Hematopoietic multipotent progenitor cell (in vitro differentiated cells): ENCODE data around the gene MPDZ. TPM values are rescaled to one million over a fixed set of nuclear protein-coding genes. Genes with fewer than 3 reads are reported as not detected.

Experiments
- DNase-seq, 3 donors: peaks; one replicate each; pipeline ENCODE4 v3.0.0-alpha.2; 2011 to 2015; ENCODE audit warnings: low read depth in 2 of 3, low spot score in 2 of 3
- total RNA-seq: library from RNA; depleted of rRNA; stranded (reverse); fragments of >200 nt; gene quantifications from one replicate; pipeline ENCODE4 v1.2.3, GENCODE V29; 2012

The MPDZ gene
- total RNA-seq, 1 donor = 6.2 TPM

- DNase-seq = no peak
Measured at GRCh38 chr9:13144166-13144775, 135.2 kb downstream of the MPDZ start.

GRCh38 chr9:13143281-13143680, 136.2 kb downstream of the MPDZ start:
- DNase-seq = no peak

- DNase-seq = no peak
Measured at GRCh38 chr9:13142776-13143175, 136.7 kb downstream of the MPDZ start.

- DNase-seq = no peak
Measured at GRCh38 chr9:13141629-13142028, 137.9 kb downstream of the MPDZ start.

- no peak for DNase-seq
Measured at GRCh38 chr9:13140843-13141592, 138.5 kb downstream of the MPDZ start.

- DNase-seq = no peak
Measured at GRCh38 chr9:13139641-13140171, 139.8 kb downstream of the MPDZ start.

GRCh38 chr9:13137426-13137825, 142.1 kb downstream of the MPDZ start:
- DNase-seq = no peak

- no peak for DNase-seq
Measured at GRCh38 chr9:13131991-13132390, 147.5 kb downstream of the MPDZ start.

- no peak for DNase-seq
Measured at GRCh38 chr9:13131416-13131815, 148.1 kb downstream of the MPDZ start.

GRCh38 chr9:13128266-13128860, 151.1 kb downstream of the MPDZ start:
- DNase-seq = no peak

GRCh38 chr9:13127131-13127530, 152.4 kb downstream of the MPDZ start:
- DNase-seq = no peak

GRCh38 chr9:13125261-13125660, 154.2 kb downstream of the MPDZ start:
- DNase-seq = no peak

GRCh38 chr9:13122756-13123369, 156.6 kb downstream of the MPDZ start:
- no peak for DNase-seq

GRCh38 chr9:13118313-13118712, 161.2 kb downstream of the MPDZ start:
- no peak for DNase-seq

- no peak for DNase-seq
Measured at GRCh38 chr9:13116292-13116691, 163.2 kb downstream of the MPDZ start.

GRCh38 chr9:13113751-13114150, 165.7 kb downstream of the MPDZ start:
- no peak for DNase-seq

- DNase-seq = no peak
Measured at GRCh38 chr9:13113216-13113615, 166.3 kb downstream of the MPDZ start.

GRCh38 chr9:13111778-13112177, 167.7 kb downstream of the MPDZ start:
- no peak for DNase-seq

- DNase-seq = no peak
Measured at GRCh38 chr9:13110766-13111417, 168.6 kb downstream of the MPDZ start.

GRCh38 chr9:13109781-13110180, 169.7 kb downstream of the MPDZ start:
- DNase-seq = no peak

GRCh38 chr9:13107008-13107407, 172.5 kb downstream of the MPDZ start:
- no peak for DNase-seq
